Heart left ventricle (tissue), 13 donors: Measurements from ENCODE around the gene SAMD10.

ENCODE experiments used
- POLR2A ChIP-seq, 2 donors: fragments of 450-650 bp; IDR thresholded peaks; one replicate each; pipeline ENCODE4 v1.6.1; 2017; ENCODE audit warnings: antibody characterized with exemption in 2 of 2, mild to moderate bottlenecking in 2 of 2, moderate library complexity in 2 of 2
- TF ChIP-seq, protein P1 (sequence below), 12 donors: fragments of 200-600 bp; sonication (generic) in 4 of 12; IDR thresholded peaks; one replicate each; pipeline versions ENCODE4 v1.5.0 to v1.8.0; 2018 to 2022; ENCODE audit warnings: antibody characterized with exemption in 12 of 12, mild to moderate bottlenecking in 5 of 12
- donor health status: ischemic (EF 13 %, LVEDD 7.1; RV severe dilation, severe dysfunction).
- donor health status: DM: no; HTN: yes; CAD: no.
- donor health status: DM: no; HTN: no; CAD: no.
- donor health status: ischemic (EF 25% LVEDD 6.9; RV normal size, moderate dysfunction).
- donor health status: ischemic (EF 25% LVEDD 5.7; RV mildly dilated, moderate dysfunction).
- donor health status: ischemic (EF 35%, LVEDD 5.7; RV mildly dilated, moderate dysfunction).
- donor health status: nonischemic (EF 11% LVEDD 7.7; RV severe dilation, severe dysfunction).
- donor health status: DM: yes; HTN: yes; CAD: no.
- donor health status: PGD.
- donor health status: ischemic (EF 29% LVEDD 5.4; RV normal size, mild dysfunction).
- donor health status: nonischemic (EF 23%, LVEDD 6.1; RV moderate dilation, normal function).

DNA sequence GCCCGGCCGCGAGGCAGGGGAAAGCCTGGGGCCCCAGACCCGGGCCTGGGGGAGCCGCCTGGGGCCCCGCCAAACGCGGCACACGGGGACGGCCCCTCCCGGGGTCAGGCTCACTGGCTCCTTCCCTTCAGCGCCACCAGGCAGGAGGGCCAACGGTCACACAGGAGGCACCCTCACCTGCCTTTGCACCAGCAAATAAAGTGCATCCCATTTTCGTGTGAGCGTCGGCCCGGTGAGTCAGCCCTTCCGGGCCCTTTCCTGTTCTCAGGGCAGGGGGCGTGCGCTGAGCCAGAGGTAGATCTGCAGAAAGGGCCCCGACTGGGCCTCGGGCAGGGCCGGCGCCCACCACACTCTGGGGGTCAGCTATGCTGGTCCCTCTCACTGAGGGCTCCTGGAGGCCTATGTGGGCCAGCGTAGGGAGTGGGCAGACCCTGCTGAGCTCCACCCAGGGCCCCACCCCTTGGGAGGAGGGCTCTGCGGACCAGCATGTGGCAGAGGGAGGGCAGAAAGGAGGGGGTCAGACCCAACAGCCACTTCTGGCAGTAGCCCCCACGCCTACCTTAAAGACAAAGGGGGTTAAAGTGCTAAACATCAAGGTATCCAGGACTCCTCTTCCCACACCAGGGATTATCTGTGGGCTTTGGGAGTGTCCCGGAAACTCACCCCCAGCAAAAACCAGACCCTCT lies 22.3 kb downstream of the SAMD10 start:
- TF ChIP-seq, protein P1, sequence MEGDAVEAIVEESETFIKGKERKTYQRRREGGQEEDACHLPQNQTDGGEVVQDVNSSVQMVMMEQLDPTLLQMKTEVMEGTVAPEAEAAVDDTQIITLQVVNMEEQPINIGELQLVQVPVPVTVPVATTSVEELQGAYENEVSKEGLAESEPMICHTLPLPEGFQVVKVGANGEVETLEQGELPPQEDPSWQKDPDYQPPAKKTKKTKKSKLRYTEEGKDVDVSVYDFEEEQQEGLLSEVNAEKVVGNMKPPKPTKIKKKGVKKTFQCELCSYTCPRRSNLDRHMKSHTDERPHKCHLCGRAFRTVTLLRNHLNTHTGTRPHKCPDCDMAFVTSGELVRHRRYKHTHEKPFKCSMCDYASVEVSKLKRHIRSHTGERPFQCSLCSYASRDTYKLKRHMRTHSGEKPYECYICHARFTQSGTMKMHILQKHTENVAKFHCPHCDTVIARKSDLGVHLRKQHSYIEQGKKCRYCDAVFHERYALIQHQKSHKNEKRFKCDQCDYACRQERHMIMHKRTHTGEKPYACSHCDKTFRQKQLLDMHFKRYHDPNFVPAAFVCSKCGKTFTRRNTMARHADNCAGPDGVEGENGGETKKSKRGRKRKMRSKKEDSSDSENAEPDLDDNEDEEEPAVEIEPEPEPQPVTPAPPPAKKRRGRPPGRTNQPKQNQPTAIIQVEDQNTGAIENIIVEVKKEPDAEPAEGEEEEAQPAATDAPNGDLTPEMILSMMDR (IDR thresholded peaks at IDR 0.05) = peak in 3 of 12 donors; percentile 7 to 15 (median 7)
- peak in 1 of 2 donors; percentile 29 for TF ChIP-seq POLR2A (IDR thresholded peaks at IDR 0.05)
